ENCODE data around the gene FKBP10. TPM values are rescaled to one million over a fixed set of nuclear protein-coding genes. Genes with fewer than 3 reads are reported as not detected.

The FKBP10 gene, protein sequence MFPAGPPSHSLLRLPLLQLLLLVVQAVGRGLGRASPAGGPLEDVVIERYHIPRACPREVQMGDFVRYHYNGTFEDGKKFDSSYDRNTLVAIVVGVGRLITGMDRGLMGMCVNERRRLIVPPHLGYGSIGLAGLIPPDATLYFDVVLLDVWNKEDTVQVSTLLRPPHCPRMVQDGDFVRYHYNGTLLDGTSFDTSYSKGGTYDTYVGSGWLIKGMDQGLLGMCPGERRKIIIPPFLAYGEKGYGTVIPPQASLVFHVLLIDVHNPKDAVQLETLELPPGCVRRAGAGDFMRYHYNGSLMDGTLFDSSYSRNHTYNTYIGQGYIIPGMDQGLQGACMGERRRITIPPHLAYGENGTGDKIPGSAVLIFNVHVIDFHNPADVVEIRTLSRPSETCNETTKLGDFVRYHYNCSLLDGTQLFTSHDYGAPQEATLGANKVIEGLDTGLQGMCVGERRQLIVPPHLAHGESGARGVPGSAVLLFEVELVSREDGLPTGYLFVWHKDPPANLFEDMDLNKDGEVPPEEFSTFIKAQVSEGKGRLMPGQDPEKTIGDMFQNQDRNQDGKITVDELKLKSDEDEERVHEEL
- 10 to 100 TPM in 5 of 6 donors, 1 to 10 TPM in 1; 8.9 to 59.7 (median 29.3) TPM for total RNA-seq

DNA sequence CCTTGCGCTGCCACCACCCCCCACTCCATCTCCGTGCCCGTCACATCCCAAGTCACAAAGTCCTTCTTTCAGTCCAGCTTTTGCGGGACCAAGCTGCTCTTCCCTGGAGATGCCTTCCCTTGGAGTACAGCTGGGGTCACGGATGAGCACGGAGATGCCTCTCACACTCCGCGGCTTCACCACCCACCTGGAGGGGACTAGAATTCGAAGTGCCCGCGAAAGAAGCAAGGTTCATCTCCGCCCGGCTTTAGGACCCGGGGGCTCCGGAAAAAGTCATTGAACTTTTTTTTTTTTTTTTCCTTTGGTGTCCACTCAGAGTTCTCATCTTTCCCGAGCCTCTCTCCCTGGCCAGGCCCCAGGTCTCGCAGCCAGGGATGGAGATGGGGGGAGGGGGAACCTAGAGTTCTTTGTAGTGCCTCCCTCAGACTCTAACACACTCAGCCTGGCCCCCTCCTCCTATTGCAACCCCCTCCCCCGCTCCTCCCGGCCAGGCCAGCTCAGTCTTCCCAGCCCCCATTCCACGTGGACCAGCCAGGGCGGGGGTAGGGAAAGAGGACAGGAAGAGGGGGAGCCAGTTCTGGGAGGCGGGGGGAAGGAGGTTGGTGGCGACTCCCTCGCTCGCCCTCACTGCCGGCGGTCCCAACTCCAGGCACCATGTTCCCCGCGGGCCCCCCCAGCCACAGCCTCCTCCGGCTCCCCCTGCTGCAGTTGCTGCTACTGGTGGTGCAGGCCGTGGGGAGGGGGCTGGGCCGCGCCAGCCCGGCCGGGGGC is at the start of gene FKBP10:
Gene FKBP10 (plus strand): TSS at position 624 of the 771 bp plus-strand sequence. CDS start 31 bp downstream, at position 655.
- Histone ChIP-seq H3K9me3 (no peaks in the 10 kb centered on the region), H3K4me1 (peaks cover 29 to 35% (median 32%) of the 10 kb centered on the region in 4 donors), H3K4me3 (peak within 1 kb of the TSS; percentile 46 to 88 (median 65)), H3K36me3 (peaks cover 0 to 4% (median 0%) of the 10 kb centered on the region in 4 donors), H3K27me3 (peaks cover 0 to 6% (median 0%) of the 10 kb centered on the region in 4 donors), H3K27ac (peak within 1 kb of the TSS; percentile 46 to 81 (median 72))
- TF ChIP-seq EP300 (IDR thresholded peaks at IDR 0.05) (no peak), POLR2AphosphoS5 (IDR thresholded peaks at IDR 0.05) (peak in 1 of 2 donors; percentile 9)
- peak; percentile 34 to 77 for ATAC-seq (ENCODE audit: low FRiP score in 2 of 2)
- DNase-seq: peak in 1 of 2 donors; percentile 85
- 1 to 5% methylated on average over 19 to 34 of the region's 35 CpGs for WGBS, 2 donors

DNA sequence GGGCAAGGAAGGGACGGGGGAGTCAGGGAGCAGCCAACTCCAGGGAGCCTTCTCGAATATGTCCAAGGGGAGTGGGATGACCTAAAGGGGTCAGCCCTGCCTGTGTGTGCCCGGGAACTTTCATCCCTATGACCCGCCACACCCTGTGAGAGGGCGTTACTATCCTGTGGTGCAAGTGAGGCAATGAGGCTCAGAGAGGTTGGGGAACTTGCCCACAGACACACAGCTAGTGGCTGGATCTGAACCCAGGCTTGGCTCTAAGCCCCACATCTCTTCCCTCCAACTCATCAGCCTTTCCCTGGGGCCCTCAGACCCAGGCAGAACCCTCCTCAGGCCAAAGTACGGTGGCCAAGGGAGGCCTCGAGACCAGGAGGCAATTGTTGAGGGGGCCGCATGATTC is 49.5 kb upstream of the FKBP10 start:
- 92 to 96% methylated on average over 8 of the region's 8 CpGs for WGBS, 2 donors
- H3K9me3 ChIP-seq: no peaks in the 10 kb centered on the region
- TF ChIP-seq POLR2AphosphoS5 (IDR thresholded peaks at IDR 0.05) (no peak), EP300 (IDR thresholded peaks at IDR 0.05) (no peak), POLR2A (IDR thresholded peaks at IDR 0.05) (no peak)
- TF ChIP-seq, protein P1, sequence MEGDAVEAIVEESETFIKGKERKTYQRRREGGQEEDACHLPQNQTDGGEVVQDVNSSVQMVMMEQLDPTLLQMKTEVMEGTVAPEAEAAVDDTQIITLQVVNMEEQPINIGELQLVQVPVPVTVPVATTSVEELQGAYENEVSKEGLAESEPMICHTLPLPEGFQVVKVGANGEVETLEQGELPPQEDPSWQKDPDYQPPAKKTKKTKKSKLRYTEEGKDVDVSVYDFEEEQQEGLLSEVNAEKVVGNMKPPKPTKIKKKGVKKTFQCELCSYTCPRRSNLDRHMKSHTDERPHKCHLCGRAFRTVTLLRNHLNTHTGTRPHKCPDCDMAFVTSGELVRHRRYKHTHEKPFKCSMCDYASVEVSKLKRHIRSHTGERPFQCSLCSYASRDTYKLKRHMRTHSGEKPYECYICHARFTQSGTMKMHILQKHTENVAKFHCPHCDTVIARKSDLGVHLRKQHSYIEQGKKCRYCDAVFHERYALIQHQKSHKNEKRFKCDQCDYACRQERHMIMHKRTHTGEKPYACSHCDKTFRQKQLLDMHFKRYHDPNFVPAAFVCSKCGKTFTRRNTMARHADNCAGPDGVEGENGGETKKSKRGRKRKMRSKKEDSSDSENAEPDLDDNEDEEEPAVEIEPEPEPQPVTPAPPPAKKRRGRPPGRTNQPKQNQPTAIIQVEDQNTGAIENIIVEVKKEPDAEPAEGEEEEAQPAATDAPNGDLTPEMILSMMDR (IDR thresholded peaks at IDR 0.05): no peak
- H3K4me3 ChIP-seq: no peak overlapping the region
- no peak for ATAC-seq (ENCODE audit: low FRiP score in 2 of 2)
- no peaks in the 10 kb centered on the region for H3K27me3 ChIP-seq
- DNase-seq: no peak
- no peaks in the 10 kb centered on the region for H3K4me1 ChIP-seq
- no peak overlapping the region for H3K27ac ChIP-seq
- H3K36me3 ChIP-seq: peaks cover 72 to 98% (median 85%) of the 10 kb centered on the region in 4 donors

DNA sequence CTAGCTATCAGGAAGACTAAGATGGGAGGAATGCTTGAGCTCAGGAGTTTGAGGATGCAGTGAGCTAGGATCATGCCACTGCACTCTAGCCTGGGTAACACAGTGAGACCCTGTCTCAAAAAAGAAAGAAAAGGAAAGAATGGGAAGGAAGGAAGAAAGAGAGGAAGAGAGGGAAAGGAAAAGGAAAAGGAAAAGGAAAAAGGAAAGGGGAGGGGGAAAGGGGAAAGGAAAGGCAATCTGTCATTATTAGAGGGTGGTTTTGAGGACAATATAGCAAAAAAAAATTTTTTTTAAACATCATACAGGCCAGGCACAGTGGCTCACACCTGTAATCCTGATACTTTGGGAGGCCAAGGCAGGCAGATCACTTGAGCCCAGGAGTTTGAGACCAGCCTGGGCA is 46.7 kb upstream of the FKBP10 start:
- H3K27me3 ChIP-seq: no peaks in the 10 kb centered on the region
- no peak for DNase-seq
- no peak overlapping the region for H3K4me3 ChIP-seq
- peaks cover 67 to 99% (median 88%) of the 10 kb centered on the region in 4 donors for H3K36me3 ChIP-seq
- no peak for ATAC-seq (ENCODE audit: low FRiP score in 2 of 2)
- H3K4me1 ChIP-seq: no peaks in the 10 kb centered on the region
- no peaks in the 10 kb centered on the region for H3K9me3 ChIP-seq
- H3K27ac ChIP-seq: no peak overlapping the region
- no peak for TF ChIP-seq POLR2AphosphoS5 (IDR thresholded peaks at IDR 0.05)
- TF ChIP-seq, protein P1 (IDR thresholded peaks at IDR 0.05): no peak
- TF ChIP-seq EP300 (IDR thresholded peaks at IDR 0.05): no peak
- TF ChIP-seq POLR2A (IDR thresholded peaks at IDR 0.05): no peak

DNA sequence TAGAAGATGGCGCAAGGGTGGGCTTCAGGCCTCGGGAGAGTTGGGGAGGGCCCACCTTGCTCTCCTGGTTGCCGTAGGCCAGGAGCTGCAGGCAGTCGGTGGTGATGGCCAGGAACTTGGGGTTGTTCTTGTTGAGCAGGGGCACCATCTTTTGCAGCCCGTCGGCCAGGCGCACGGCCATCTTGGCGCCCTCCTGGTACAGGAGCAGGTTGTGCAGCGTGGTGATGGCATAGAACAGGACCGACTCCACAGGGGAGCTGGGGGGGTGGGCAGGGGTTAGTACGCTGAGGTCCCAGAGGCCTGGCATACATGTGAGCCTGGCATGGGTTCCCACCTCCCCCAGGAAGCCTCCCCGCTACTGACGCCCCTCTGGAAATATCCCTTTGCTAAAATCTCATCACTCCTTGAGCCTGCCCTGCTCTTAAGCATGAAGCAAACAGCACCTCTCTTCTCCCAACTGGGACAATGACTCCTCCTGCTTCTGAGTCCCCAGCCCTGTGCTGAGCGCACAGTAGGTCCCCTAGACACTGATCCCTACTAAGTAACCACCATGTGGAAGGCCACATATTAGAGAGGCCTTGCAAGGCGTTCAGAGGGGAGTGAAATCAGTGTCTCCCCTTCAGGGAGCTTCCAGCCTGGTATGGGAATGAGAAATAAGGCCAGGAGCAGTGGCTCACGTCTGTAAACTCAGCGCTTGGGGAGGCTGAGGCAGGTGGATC is 45.3 kb upstream of the FKBP10 start:
- 88 to 93% methylated on average over 13 to 18 of the region's 18 CpGs for WGBS, 2 donors
- H3K36me3 ChIP-seq: peaks cover 57 to 93% (median 84%) of the 10 kb centered on the region in 4 donors

More for the DNA sequence above, 45.3 kb upstream of the FKBP10 start:
- ATAC-seq (ENCODE audit: low FRiP score in 2 of 2): no peak
- H3K4me3 ChIP-seq: no peak overlapping the region
- no peaks in the 10 kb centered on the region for H3K27me3 ChIP-seq
- DNase-seq: peak in 1 of 2 donors; percentile 68
- H3K27ac ChIP-seq: no peak overlapping the region
- H3K4me1 ChIP-seq: peaks cover 7 to 8% (median 8%) of the 10 kb centered on the region in 4 donors
- TF ChIP-seq, protein P1 (IDR thresholded peaks at IDR 0.05): no peak
- TF ChIP-seq POLR2A (IDR thresholded peaks at IDR 0.05) (no peak), POLR2AphosphoS5 (IDR thresholded peaks at IDR 0.05) (no peak), EP300 (IDR thresholded peaks at IDR 0.05) (no peak)
- no peaks in the 10 kb centered on the region for H3K9me3 ChIP-seq

Data from upper lobe of left lung (tissue), 6 donors.